ENCODE measurements around the gene DUSP7. TPM values are rescaled to one million over a fixed set of nuclear protein-coding genes. Genes with fewer than 3 reads are reported as not detected.

The DUSP7 gene
- total RNA-seq, 1 donor from 2014 or later = 25.2 TPM

DNA sequence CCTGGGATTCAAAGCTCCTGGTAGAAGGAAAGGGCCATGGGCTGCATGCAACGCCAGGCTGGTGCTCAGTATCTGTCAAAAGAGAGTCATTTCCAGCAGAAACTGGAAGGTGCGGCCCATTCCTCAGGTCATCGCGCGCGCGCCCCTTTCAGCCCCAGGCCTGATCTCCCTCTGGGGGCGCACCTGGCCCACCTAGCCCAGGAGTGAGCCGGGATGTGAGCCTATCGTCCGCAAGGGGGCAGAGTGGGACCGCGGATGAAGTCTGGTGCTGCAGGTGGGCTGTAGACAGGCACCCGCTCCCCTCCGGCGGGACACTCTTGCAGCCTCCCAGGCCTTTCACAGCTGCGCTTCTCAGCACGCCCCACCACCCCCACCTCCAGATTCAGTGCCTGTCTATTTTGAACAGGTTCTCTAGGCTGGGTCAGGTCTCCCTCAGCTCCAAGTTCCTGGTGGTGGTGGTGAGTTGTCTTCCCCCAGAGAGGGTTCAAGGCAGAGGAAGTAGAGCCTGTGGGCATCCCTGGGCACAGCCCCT lies 54.9 kb downstream of the DUSP7 start:
- intact Hi-C loops (cut with micrococcal nuclease) = loop anchor here (5.0 to 10.0 kb wide), 2 partner anchors 53 to 121 kb away; partner anchors contain the start of gene DUSP7

DNA sequence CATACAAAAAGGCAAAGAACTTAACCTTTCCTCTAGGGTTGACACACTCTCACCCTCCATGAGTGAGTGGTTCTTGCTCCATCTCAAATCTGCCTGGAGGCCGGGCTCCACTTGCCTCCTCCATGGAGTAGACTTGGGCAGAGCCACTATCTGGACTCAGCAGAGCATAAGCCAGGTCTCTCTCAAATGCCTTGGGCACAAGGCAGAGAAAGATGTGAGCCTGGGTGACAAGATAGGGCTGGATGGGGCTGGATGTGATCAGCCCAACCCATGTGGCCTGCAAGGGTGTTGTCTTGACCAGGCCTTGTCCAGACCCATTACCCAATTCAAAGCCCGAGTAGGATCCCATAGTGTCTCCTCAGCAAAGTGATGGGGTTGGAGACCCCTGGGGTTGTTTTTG lies 56.5 kb downstream of the DUSP7 start:
- ATAC-seq = no peak
- intact Hi-C loops (cut with micrococcal nuclease) = loop anchor here (5.0 to 10.0 kb wide), 2 partner anchors 55 to 122 kb away; partner anchors contain the start of gene DUSP7
- DNase-seq = no peak

More for the DNA sequence above, 54.9 kb downstream of the DUSP7 start:
- peak; percentile 69 for ATAC-seq
- peak; percentile 87 for DNase-seq

Other genes with a start within 250 kb of the DUSP7 start
- gene IQCF2, start 195.0 kb downstream of the DUSP7 start, total RNA-seq = not detected
- gene IQCF5, start 181.0 kb downstream of the DUSP7 start, total RNA-seq = not detected
- gene IQCF1, start 153.2 kb downstream of the DUSP7 start, total RNA-seq = not detected
- gene RRP9, start 114.7 kb downstream of the DUSP7 start, total RNA-seq = 8.2 TPM
- 14.7 TPM for gene PARP3, start 114.2 kb downstream of the DUSP7 start, total RNA-seq
- 0.15 TPM for gene GPR62, start 101.2 kb downstream of the DUSP7 start, total RNA-seq
- 71.6 TPM for gene PCBP4, start 89.1 kb downstream of the DUSP7 start, total RNA-seq
- 13.1 TPM for gene ABHD14B, start 82.5 kb downstream of the DUSP7 start, total RNA-seq
- 27.0 TPM for gene ABHD14A, start 81.5 kb downstream of the DUSP7 start, total RNA-seq
- 18.5 TPM for gene ACY1, start 73.0 kb downstream of the DUSP7 start, total RNA-seq
- gene RPL29, start 60.7 kb downstream of the DUSP7 start, total RNA-seq = 663 TPM
- gene POC1A, start 97.9 kb upstream of the DUSP7 start, total RNA-seq = 1.5 TPM
- 166 TPM for gene ALAS1, start 141.6 kb upstream of the DUSP7 start, total RNA-seq
- gene TLR9, start 169.1 kb upstream of the DUSP7 start, total RNA-seq = 0.17 TPM
- 103 TPM for gene TWF2, start 182.6 kb upstream of the DUSP7 start, total RNA-seq
- 9.0 TPM for gene PPM1M, start 189.2 kb upstream of the DUSP7 start, total RNA-seq
- gene WDR82, start 222.1 kb upstream of the DUSP7 start, total RNA-seq = 67.5 TPM
- 4.0 TPM for gene GLYCTK, start 231.3 kb upstream of the DUSP7 start, total RNA-seq

Measured in left ventricle myocardium superior (tissue), 1 donor.